Thyroid gland (tissue), 4 donors: ENCODE data around the gene NTNG1.

ENCODE experiments used
- CTCF ChIP-seq, 6 experiments: fragments of 200-600 bp in 3 of 6; fragments of 450-650 bp in 3 of 6; sonication (generic) in 3 of 6; IDR thresholded peaks; one replicate each; pipeline ENCODE4 v1.5.1; 2016 to 2019; ENCODE audit warnings: antibody characterized with exemption in 6 of 6, mild to moderate bottlenecking in 2 of 6, inconsistent platforms in 1 of 6, moderate library complexity in 1 of 6
- POLR2A ChIP-seq, 2 donors: fragments of 450-650 bp; IDR thresholded peaks; one replicate each; pipeline ENCODE4 v1.6.1; 2017; ENCODE audit warnings: antibody characterized with exemption in 2 of 2, mild to moderate bottlenecking in 2 of 2, moderate library complexity in 1 of 2

DNA sequence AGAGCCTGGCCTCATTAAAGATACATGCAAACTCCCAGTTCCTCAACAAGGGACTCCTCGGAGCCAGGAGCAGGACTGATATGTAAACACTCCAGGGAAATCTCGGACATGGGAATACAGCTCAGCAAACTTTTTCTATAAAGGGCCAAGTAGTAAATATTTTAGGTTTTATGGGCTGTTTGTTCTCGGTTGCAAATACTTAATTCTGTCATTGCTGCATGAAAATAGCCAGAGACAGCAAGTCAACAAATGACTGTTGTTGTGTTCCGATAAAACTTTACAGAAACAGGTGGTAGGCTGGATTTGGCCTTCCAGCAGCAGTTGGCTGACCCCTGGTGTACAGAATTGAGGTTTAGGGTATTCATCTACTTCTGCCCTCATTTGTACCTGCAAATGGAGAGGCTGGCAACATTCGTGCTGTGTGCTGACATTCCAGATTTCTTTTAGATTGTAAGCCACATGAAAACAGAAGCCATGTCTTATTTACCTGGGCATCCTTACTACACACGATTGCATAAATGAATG, 360.3 kb downstream of the NTNG1 start:
- no peak for TF ChIP-seq CTCF (IDR thresholded peaks at IDR 0.05)
- no peak for TF ChIP-seq POLR2A (IDR thresholded peaks at IDR 0.05)
